ENCODE results near the gene IFT22.
"Not testable (repeated sequence)": the region's sequence is repeated elsewhere in the genome, so short reads cannot be mapped to it uniquely, and the experiment has no call there.

IFT22 gene

DNA sequence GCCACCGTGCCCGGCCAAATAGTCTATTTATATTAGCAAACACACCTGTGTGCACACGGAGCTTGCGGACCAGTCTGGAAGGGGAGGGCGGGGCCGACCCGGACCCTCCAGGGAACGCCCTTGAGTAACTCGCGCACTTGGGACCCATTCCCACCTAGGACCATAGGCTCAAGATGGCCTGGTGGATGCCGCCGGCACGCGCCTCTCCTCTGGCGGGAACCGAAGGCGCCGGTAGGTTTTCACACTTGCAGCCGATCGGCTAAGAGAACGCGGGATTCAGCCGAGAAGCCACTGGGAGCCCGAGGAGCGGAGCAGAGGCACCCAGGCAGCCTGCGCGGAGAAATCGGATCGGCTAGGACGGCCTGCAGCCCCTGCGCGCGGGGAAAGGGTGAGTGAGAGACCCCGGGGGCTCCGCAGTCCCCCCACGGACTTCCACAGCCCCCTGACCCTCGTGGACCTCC is 18.9 kb downstream of the IFT22 start:
- Histone ChIP-seq H3K4me3 (ENCODE audit: low read depth, low read length) (no peak overlapping the region), H3K4me1 (no peaks in the 10 kb centered on the region), H3K9me3 (peaks cover 8% of the 10 kb centered on the region), H3K27me3 (peaks cover 56% of the 10 kb centered on the region), H3K36me3 (no peaks in the 10 kb centered on the region)
- TF ChIP-seq, protein P1, sequence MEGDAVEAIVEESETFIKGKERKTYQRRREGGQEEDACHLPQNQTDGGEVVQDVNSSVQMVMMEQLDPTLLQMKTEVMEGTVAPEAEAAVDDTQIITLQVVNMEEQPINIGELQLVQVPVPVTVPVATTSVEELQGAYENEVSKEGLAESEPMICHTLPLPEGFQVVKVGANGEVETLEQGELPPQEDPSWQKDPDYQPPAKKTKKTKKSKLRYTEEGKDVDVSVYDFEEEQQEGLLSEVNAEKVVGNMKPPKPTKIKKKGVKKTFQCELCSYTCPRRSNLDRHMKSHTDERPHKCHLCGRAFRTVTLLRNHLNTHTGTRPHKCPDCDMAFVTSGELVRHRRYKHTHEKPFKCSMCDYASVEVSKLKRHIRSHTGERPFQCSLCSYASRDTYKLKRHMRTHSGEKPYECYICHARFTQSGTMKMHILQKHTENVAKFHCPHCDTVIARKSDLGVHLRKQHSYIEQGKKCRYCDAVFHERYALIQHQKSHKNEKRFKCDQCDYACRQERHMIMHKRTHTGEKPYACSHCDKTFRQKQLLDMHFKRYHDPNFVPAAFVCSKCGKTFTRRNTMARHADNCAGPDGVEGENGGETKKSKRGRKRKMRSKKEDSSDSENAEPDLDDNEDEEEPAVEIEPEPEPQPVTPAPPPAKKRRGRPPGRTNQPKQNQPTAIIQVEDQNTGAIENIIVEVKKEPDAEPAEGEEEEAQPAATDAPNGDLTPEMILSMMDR (IDR thresholded peaks at IDR 0.05; ENCODE audit: low read depth, low read length): no peak
- no peak for DNase-seq

DNA sequence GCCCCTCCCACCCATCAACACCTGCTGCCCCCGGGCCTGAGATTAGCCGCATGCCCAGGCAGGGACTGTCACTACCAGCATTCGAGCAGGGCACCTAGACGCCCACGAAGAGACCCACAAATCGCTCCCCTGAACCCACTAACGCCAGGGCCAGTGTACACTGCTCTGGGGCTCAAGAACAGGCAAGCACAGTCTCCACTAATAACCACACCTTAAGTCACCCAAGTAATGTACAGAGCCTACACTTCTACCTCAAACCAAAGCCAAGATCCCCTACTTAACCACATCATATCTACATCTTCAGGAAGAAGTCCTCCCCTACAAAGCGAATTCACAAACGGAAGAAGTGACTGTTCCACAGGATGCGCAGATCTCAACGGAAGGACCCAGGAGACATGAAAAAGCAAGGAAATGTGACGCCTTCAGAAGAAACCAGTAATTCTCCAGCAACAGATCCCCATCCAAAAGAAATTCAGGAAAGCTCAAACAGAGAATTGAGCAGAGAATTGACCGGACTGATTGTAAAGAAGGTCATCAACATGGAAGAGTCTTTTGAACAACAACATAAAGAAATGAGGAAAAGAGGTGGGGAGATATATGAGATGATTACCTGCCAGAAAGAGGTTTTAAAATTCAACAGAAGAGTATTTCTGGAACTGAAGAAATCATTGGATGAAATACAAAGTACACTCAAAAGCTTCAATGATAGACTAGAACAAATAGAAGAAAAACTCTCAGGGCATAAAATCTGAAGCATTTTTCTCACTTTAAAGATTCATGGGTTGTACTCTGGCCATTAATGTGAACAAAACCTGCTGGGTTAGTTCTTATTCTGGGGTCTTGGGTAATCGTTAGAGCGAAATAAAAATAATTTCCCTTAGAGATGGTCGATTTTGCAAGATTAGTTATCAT is 20.9 kb downstream of the IFT22 start:
- no peaks in the 10 kb centered on the region for H3K4me1 ChIP-seq
- peaks cover 8% of the 10 kb centered on the region for H3K9me3 ChIP-seq
- H3K27me3 ChIP-seq: peaks cover 56% of the 10 kb centered on the region
- DNase-seq: no peak
- H3K36me3 ChIP-seq: no peaks in the 10 kb centered on the region
- H3K4me3 ChIP-seq (ENCODE audit: low read depth, low read length): no peak overlapping the region
- TF ChIP-seq, protein P1 (IDR thresholded peaks at IDR 0.05; ENCODE audit: low read depth, low read length): no peak

DNA sequence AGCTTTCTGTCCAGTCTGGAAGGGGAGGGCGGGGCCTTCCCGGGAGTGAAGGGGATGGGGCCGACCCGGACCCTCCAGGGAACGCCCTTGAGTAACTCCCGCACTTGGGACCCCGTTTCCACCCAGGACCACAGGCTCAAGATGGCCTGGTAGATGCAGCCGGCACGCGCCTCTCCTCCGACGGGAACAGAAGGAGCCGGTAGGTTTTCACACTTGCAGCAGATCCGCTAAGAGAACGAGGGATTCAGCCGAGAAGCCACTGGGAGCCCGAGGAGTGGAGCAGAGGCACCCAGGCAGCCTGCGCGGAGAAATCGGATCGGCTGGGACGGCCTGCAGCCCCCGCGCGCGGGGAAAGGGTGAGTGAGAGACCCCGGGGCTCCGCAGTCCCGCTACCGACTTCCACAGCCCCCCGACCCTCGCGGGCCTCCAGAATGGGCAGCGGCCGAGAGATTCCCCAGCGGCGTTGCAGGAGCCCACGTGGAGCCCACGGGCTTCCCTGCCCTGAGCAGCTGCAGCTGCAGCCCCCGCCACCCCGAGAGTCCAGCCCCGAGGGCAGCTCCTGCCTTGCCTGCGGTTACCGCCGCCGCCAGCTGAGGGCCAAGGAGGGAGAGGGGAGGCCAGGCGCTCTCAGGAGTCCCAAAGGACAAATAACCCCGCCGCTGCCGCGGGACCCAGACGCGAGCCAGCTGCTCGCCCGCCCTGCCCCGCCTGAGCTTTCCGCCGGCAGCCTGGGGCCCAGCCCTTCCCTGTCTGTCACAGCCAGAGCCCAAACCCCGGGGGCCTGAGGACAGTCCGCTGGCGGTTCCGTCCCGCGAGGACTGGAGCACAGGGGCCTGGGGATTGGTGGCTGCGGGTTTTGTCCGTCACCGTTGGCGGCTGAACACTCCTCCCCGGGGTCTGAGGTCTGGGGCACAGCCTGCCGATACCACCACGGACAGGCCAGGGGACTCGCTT is 21.8 kb downstream of the IFT22 start:
- H3K9me3 ChIP-seq: peaks cover 8% of the 10 kb centered on the region

DNA sequence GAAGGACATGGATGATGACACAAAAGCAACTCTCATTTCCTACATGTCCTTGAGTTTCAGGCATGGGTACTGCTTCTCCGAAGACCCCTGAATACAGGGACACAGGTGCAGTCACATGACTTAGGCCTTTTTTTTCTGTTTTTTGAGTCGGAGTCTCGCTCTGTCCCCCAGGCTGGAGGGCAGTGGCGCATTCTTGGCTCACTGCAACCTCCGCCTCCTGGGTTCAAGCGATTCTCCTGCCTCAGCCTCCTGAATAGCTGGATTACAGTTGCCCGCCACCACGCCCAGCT is 26.8 kb downstream of the IFT22 start:
- TF ChIP-seq, protein P1 (IDR thresholded peaks at IDR 0.05; ENCODE audit: low read depth, low read length): no peak
- no peaks in the 10 kb centered on the region for H3K9me3 ChIP-seq

More for the DNA sequence above, 21.8 kb downstream of the IFT22 start:
- Histone ChIP-seq H3K4me1 (no peaks in the 10 kb centered on the region), H3K36me3 (no peaks in the 10 kb centered on the region), H3K27me3 (peaks cover 60% of the 10 kb centered on the region), H3K4me3 (ENCODE audit: low read depth, low read length) (peak overlapping the region; percentile 25)
- DNase-seq: peak; percentile 63
- TF ChIP-seq, protein P1 (IDR thresholded peaks at IDR 0.05; ENCODE audit: low read depth, low read length): 0 out of 2 replicates have a peak, but pooled peaks have one; percentile 4

DNA sequence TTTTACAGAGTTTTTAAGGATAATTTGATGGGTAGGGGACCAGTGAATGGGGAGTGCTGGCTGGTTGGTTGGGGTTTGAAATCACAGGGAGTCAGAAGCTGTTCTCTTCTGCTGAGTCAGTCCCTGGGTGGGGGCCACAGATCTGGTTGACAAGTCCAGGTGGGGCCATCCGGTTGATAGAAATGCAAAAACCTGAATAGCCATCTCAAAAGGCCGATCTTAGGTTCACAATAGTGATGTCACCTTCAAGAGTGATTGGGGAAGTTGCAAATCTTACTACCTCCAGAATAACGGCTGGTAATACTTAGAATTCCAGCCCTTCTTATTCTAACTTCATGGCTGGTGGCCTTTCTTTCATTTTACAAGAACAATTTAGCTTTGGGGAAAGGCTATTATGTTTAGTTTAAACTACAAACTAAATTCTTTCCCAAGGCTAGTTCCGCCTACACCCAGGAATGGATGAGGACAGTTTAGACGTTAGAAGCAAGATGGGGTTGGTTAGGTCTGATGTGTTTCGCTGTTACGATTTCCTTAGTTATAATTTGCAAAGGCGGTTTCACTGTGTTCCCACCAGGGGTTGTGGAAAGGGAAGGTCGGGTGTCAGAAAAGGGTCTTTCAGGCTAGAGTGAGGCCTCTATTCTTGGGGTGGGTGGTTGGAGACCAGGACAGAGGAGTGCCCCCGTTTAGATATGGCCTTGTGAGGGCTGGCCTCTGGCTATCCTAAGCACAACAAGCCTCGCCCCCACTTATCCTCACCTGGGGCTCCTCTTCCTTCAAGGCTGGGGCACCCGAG is 27.4 kb downstream of the IFT22 start:
- DNase-seq: no peak
- Histone ChIP-seq H3K9me3 (no peaks in the 10 kb centered on the region), H3K4me1 (no peaks in the 10 kb centered on the region), H3K27me3 (peaks cover 39% of the 10 kb centered on the region), H3K4me3 (ENCODE audit: low read depth, low read length) (no peak overlapping the region), H3K36me3 (no peaks in the 10 kb centered on the region)
- TF ChIP-seq, protein P1 (IDR thresholded peaks at IDR 0.05; ENCODE audit: low read depth, low read length): no peak

More for the DNA sequence above, 26.8 kb downstream of the IFT22 start:
- Histone ChIP-seq H3K4me3 (ENCODE audit: low read depth, low read length) (no peak overlapping the region), H3K4me1 (no peaks in the 10 kb centered on the region), H3K27me3 (peaks cover 45% of the 10 kb centered on the region), H3K36me3 (no peaks in the 10 kb centered on the region)
- no peak for DNase-seq

DNA sequence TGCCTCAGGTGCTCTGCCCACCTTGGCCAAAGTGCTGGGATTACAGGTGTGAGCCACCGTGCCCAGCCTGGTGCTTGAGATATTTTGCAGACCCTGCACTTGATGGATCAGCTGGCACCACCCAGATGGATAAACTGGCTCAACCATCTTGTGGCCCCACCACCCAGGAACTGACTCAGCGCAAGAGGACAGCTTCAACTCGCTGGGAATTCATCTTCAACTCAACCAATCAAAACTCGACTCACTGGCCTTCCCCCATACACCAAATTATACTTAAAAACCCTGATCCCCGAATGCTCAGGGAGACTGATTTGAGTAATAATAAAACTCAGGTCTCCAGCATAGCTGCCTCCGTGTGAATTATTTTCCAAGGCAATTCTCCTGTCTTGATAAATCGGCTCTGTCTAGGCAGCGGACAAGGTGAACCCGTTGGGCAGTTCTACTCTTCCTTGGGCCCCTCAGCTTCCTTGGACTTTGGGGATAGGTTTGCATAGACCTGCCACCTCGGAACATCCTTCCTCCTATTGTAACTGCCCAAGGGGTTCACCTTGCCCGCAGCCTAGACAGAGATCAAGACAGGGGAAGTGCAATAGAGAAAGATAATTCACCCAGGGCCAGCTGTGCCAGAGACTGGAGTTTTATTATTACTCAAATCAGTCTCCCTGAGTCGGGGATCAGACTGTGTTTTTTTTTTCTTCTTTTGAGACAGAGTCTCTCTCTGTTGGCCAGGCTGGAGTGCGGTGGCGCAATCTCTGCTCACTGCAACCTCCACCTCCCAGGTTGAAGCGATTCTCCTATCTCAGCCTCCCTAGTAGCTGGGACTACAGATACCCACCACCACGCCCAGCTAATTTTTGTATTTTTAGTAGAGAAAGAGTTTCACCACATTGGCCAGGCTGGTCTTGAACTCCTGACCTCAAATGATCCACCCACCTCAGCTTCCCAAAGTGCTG is 28.3 kb downstream of the IFT22 start:
- H3K27me3 ChIP-seq: peaks cover 35% of the 10 kb centered on the region
- not testable (repeated sequence) for H3K36me3 ChIP-seq; DNase-seq; H3K4me1 ChIP-seq; H3K4me3 ChIP-seq (ENCODE audit: low read depth, low read length); H3K9me3 ChIP-seq

DNA sequence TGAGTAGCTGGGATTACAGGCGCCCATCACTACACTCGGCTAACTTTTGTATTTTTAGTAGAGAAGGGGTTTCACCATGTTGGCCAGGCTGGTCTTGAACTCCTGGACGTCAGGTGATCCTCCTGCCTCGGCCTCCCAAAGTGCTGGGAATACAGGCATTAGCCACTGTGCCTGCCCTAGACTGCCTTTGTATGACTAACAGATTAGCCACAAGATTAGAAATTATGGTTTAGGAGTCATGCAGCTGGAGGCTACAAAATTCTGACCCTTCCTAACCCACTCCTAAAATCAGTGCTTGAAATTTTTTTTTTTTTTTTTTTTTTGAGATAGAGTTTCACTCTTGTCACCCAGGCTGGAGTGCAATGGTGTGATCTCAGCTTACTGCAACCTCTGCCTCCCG is 29.0 kb downstream of the IFT22 start:
- not testable (repeated sequence) for H3K4me1 ChIP-seq

More for the DNA sequence above, 29.0 kb downstream of the IFT22 start:
- peaks cover 32% of the 10 kb centered on the region for H3K27me3 ChIP-seq
- not testable (repeated sequence) for H3K36me3 ChIP-seq; H3K9me3 ChIP-seq; DNase-seq; H3K4me3 ChIP-seq (ENCODE audit: low read depth, low read length)
